Activated T-cell treated with anti-CD3 and anti-CD28 coated beads for 4 hours (primary cell): ENCODE results near the gene UGT1A3.

Experiments
- DNase-seq: peaks from one replicate; pipeline ENCODE4 v3.0.0-alpha.2; 2020

UGT1A3 gene

DNA sequence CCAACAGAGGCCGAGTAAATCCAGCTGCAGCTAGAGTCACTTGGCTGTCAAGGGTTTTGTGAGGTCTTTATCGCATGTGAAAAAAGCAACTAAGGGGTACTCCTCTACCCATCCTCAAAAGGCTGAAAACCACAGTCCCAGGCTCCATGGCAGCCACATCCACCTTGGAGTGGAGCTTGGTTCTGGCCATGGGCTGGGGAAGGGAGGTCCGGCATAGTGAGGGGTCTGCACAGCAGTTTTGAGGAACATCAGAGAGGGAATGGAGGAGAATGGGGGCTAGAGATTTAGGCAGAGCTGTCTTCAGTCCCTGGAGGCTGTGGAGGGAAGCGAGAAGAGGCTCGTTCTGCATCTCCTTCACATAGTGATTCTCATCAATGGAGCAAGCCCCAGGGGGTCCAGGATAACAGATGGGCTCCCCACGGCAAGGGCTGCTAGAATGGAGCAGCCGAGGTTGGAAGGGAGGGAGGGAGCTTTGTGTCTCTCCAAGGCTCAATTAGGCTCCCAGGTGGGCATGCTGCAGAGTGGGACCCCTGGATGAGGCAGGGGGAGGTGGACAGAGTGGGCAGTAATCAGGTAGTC is 70.3 kb downstream of the UGT1A3 start:
- no peak for DNase-seq

DNA sequence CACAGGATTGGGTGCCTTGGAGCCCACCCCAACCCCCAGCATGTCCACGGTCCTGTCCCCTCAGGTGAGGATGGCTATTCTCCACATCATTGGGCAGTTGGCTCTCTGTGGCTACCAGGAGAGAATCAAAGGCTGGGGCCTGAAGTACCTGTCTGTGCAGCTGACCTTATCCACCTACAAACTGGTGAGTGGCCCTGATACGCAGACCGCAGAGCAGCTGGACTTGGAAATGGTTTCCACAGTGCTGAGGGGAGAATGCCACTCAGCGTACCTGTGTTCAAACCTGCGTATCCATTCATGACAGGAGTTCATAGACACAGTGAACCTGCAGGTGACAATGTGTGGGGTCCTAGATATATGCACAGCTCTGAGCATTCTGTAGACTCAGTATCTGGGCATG is 70.9 kb downstream of the UGT1A3 start:
- no peak for DNase-seq

- DNase-seq, result no peak
Measured at GRCh38 chr2:233800208-233800607, 71.4 kb downstream of the UGT1A3 start.

- no peak for DNase-seq
Measured at GRCh38 chr2:233801357-233802131, 72.7 kb downstream of the UGT1A3 start.

DNA sequence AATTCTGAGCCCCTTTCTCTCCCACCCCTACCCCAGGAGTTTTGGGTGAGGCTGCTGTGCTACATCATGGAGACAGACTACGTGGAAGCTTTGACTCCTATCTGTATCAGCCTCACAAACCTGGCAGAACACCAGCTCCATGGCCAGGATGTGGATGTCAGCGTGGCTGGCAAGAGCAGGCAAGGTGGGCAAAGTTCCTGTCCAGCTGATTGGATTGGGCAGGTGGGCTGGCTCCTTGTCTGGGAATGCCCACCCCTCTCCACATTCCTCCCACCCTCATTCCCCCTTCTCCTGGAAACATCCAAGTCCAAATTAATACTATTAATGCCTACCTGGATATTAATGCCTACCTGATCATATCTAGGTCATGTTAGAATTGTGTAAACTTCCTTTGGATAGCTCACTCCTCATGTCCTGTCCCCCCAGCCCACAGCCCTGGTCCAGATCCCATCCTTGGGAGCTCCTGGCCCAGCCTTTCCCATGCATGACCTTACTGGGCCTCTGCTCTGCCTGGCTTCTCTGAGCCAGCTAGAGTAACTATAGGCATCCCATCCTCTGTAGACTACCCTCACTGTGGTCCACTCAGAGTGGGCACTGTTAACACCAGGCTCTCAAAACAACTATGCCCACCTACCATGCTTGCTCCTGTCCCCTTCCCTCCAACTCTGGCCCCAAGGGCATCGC is 73.4 kb downstream of the UGT1A3 start:
- no peak for DNase-seq

GRCh38 chr2:233803292-233803911 is 74.6 kb downstream of the UGT1A3 start:
- no peak for DNase-seq

- no peak for DNase-seq
Measured at GRCh38 chr2:233803994-233804393, 75.2 kb downstream of the UGT1A3 start.

- no peak for DNase-seq
Measured at GRCh38 chr2:233807215-233807865, 78.5 kb downstream of the UGT1A3 start.

DNA sequence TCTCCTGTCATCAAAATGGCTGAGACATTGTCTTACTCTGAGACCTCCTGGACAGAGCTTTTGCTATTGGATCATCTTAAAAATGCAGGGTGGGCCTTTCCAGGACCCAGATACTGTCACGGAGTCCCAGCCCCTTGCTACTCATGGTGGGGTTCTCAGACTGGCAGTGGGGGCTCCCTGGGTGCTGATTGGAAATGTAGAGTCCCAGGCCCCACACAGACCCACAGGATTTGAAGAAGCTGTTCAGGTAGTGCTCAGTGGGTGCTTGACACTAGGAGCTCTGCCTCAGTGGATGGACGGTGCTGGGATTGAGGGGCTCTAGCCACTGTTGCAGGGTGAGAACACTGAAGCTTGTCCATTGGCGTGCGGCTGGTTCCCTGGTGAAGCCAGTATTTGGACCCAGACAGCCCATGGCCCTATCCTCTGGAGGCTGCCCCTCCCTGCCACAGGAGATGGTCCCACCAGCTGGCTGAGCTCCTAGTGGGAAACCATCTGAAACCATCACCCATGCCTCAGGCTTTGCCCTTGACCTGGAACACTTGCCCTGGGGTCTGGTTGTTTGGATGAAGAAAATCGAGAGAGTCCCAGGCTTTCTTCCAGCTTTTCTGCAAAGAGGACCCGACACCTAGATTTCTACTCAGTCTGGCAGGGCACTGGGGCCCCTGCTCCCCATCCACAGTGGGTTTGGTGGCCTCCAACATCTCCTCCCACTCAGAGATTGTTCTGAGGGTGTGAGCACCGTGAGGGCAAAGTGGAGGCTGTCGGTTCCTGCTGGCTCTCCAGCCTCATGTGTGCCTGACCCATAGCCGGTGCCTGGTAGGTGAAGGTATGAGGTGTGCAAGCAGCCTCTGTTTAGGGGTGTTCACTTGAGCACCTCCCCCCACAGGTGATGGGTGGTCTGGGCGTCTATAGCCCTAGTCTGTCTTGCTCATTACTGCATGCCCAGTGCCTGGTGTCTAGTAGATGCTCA is 79.4 kb downstream of the UGT1A3 start:
- DNase-seq, result no peak

DNA sequence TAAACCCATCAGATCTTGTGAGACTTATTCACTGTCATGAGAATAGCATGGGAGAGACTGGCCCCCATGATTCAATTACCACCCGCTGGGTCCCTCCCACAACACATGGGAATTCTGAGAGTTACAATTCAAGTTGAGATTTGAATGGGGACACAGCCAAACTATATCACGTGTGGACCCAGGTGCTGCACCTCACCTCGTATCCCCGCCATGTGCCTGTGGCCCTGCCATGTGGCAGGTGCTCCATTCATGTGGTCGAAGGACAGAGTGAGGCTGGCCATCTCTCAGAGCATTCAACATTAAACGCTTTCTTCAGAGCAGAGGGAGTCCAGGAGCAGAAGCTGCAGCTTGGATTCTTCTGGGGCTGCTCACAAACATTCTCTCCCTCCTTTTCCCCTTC is 81.5 kb downstream of the UGT1A3 start:
- DNase-seq, result no peak

- DNase-seq, result no peak
Measured at GRCh38 chr2:233811087-233811486, 82.2 kb downstream of the UGT1A3 start.

DNA sequence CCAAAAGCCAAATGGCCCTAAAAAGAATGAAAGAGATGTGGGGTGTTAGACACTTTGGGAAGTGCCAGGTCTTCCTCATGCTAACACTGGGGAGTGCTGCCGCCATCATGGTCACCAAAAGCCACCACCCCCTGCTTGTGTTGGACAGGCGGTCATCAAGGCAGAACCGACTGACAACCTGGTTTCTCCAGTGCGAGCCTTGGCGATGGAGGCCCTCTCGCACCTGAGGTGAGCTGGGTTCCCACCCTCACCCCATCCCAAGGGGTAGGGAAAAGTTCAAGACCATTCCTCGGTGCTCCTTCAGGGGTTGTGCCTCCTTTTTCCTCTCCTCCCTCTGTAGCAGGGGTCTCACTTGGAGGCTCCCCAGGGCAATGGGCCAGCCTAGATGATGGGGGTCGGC is 82.9 kb downstream of the UGT1A3 start:
- no peak for DNase-seq

GRCh38 chr2:233813236-233814055 is 84.6 kb downstream of the UGT1A3 start:
- DNase-seq, result no peak

DNA sequence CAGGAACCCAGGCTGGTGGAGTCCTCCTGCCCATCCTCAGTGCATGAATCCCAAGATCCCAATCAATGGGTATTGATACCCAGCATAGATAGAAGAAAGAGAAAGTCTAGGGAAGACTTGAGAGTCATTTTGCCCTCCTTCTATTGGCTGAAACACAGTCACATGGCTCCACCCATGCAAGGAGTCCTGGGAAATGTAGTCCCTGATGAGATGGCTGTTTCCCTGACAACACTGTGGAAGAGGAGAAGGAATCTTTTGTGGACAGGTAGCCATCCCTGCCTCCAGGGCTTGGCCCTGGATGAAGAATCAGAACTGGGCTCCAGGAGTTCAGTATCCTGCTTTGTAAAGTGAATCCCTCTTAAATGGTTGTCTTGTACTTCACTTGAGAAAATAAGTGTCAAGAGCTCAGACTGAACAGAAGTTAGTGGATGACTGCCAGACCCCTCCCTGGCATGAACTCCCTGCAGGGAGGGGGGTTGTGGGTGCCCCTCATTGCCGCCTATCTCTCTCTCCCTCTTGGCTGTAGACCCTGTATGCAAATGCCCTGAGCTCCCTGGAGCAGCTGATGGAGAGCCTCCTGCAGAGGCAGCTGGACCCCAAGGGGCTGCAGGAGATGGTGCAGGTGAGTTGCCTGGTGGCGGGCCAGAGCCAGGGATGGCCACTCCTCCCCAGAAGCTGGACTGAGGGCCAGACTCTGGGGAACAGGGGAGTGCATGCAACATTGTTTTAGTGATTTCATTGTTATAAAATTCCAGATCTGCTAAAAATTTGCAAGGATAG is 85.4 kb downstream of the UGT1A3 start:
- DNase-seq, result no peak

- no peak for DNase-seq
Measured at GRCh38 chr2:233815861-233816260, 87.0 kb downstream of the UGT1A3 start.

DNA sequence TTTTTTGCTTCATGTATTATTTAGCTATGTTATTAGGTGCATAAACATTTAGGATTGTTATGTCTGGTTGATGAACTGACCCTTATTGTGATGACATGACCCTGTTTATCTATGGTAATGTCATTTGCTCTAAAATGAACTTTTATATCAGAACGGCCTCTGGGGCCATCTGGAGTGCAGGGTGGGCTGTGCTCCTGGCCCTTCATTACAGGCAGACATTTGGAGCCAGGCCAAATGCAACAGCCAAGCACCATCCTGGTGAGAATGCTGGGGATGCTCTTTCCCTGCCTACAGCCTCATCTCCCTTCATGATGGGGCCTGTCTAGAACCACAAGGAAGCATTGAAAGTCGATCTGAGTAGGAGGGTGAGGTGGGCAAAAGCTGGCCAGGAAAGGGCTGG is 87.5 kb downstream of the UGT1A3 start:
- DNase-seq, result no peak

GRCh38 chr2:233816771-233817170 is 87.9 kb downstream of the UGT1A3 start:
- no peak for DNase-seq

DNA sequence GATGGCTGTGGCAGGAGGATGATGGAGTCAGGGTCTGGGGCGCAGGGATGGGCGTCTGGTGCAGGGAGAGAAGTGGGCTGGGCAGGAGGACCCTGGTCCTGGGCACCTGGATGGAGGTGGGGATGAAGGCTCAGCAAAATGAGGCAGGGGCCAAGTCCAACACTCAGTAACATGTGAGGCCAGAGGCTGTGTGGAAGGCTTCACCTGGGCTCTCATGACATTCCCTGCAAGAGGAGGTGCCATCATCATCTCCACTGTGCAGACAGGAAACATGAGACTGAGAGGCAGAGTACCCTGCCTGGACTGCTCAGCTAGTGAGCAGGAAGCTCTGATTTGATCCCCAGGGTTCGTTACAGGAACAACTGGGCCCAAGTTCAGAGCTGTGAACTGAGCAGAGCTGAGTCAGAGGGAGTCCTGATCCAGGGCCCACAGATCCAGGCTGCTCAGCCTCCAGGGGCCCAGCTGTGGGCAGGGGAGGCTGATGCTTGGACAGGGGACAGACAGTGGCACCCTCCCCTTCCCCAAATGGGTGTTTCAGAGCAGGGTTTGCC is 88.6 kb downstream of the UGT1A3 start:
- DNase-seq, result no peak

DNA sequence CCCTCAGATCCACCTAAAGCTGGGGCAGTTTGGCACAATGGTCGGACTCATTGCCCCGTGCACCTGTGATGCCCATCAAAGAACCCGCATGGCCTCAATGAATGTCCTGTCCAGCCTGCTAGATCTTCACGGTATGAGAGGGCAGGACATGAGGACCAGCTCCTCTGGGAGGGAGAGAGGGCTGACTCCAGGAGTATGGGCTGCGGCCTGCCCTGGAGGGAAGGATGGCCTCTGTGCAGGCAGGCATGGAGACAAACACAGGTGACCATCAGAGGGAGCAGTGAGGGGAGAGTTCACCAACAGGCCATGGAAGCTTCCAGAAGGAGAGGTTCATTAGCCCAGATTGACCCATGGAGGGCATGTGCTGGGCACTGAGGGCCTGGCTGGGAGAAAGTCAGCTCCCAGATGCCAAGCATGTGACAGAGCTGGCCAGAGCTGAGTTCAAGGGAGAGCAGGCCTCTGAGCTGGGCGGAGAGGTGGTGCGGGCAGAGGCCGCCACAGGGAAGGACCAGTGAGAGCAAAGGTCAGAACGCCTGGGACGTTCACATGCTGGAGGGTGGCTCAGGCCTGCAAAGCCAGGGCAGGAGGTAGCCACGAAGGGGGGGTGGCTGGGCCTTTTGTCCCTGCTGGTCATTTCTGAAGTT is 89.3 kb downstream of the UGT1A3 start:
- no peak for DNase-seq
